ENCODE data around the gene PRDM5.

DNA sequence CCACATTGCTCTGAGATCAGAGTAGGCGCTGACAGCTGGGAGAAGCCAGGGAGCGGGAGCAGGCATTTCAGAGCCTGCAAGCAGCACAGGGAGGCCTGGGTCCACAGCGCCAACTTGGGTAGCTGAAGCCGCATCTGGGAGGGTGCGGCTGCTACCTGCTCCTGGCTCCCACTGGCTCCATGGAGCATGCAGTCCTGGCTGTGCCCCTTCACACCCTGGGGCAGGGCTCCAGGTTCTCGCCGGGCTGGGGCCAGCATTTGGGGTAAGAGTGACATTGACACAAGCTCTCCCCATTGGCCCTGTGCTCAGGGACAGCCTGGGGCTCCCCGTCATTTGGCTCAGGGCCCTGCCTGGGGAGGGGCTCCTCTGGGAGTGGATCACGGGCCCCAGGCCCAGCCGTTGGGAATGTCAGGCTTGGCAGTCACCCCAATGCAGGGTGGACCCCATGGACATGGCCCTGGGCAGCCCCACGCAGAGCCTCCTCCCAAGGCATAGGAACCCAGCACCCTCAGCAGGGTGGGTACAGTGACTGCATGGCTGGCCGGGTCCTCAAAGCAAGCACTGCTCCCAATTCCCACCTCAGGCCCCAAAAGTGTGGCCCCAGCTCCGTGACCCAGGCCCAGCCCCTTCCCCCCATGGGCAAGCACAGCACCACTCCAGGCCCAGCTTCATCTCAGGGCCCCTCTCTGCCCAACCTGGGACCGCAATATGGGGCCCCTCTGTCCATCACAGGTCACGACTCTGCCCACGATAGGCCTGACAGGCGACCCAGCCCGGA lies 82.4 kb downstream of the PRDM5 start:
- TF ChIP-seq, protein P1, sequence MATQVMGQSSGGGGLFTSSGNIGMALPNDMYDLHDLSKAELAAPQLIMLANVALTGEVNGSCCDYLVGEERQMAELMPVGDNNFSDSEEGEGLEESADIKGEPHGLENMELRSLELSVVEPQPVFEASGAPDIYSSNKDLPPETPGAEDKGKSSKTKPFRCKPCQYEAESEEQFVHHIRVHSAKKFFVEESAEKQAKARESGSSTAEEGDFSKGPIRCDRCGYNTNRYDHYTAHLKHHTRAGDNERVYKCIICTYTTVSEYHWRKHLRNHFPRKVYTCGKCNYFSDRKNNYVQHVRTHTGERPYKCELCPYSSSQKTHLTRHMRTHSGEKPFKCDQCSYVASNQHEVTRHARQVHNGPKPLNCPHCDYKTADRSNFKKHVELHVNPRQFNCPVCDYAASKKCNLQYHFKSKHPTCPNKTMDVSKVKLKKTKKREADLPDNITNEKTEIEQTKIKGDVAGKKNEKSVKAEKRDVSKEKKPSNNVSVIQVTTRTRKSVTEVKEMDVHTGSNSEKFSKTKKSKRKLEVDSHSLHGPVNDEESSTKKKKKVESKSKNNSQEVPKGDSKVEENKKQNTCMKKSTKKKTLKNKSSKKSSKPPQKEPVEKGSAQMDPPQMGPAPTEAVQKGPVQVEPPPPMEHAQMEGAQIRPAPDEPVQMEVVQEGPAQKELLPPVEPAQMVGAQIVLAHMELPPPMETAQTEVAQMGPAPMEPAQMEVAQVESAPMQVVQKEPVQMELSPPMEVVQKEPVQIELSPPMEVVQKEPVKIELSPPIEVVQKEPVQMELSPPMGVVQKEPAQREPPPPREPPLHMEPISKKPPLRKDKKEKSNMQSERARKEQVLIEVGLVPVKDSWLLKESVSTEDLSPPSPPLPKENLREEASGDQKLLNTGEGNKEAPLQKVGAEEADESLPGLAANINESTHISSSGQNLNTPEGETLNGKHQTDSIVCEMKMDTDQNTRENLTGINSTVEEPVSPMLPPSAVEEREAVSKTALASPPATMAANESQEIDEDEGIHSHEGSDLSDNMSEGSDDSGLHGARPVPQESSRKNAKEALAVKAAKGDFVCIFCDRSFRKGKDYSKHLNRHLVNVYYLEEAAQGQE (IDR thresholded peaks at IDR 0.05; ENCODE audit: insufficient read depth in 1 of 2, low read depth in 2 of 2, low read length in 2 of 2) = no peak
- TF ChIP-seq POLR2AphosphoS5 (IDR thresholded peaks at IDR 0.05; ENCODE audit: low read depth, low read length) (no peak), FOXP2 (optimal IDR thresholded peaks at IDR 0.05; ENCODE audit: borderline replicate concordance, extremely low read depth, extremely low read length, insufficient read depth) (no peak), TAF1 (IDR thresholded peaks at IDR 0.05; ENCODE audit: borderline replicate concordance, insufficient read depth, low read length) (no peak), SIN3A (IDR thresholded peaks at IDR 0.05; ENCODE audit: borderline replicate concordance, insufficient read depth, low read length) (no peak)
